CD4-positive, CD25-positive, alpha-beta regulatory T cell (primary cell): Measurements from ENCODE around the gene GAST. TPM values are rescaled to one million over a fixed set of nuclear protein-coding genes. Genes with fewer than 3 reads are reported as not detected.
"Not testable (repeated sequence)": the region's sequence is repeated elsewhere in the genome, so short reads cannot be mapped to it uniquely, and the experiment has no call there.

ENCODE experiments used
- ATAC-seq, 2 donors: fragments of 150-1000 bp; cut with Tn5 transposase; one replicate each; pipeline ENCODE4 v1.10.0; 2021; ENCODE audit warnings: low read depth in 2 of 2, moderate number of reproducible peaks in 2 of 2, moderate library complexity in 1 of 2
- DNase-seq, 3 donors: peaks; one replicate each; pipeline versions ENCODE4 v3.0.0 to v3.0.0-alpha.2; 2012 to 2022; ENCODE audit warnings: mixed read lengths in 1 of 3
- H3K27ac ChIP-seq: one replicate; pipeline ENCODE4 v1.7.0; 2013; ENCODE audit warnings: mild to moderate bottlenecking, low read length; ENCODE audit not compliant: insufficient read depth, poor library complexity, severe bottlenecking
- H3K27me3 ChIP-seq: one replicate; pipeline ENCODE4 v1.7.0; 2013; ENCODE audit warnings: low read length; ENCODE audit not compliant: control insufficient read depth, insufficient read depth
- H3K36me3 ChIP-seq: one replicate; pipeline ENCODE4 v1.7.0; 2013; ENCODE audit warnings: mild to moderate bottlenecking, low read length, moderate library complexity; ENCODE audit not compliant: control insufficient read depth, insufficient read depth
- H3K4me1 ChIP-seq: 2 replicates; pipeline ENCODE4 v1.7.0; 2013; ENCODE audit warnings: mild to moderate bottlenecking, low read length; ENCODE audit not compliant: insufficient read depth, control insufficient read depth, poor library complexity, severe bottlenecking
- H3K4me3 ChIP-seq: one replicate; pipeline ENCODE4 v1.7.0; 2013; ENCODE audit warnings: low read depth, mild to moderate bottlenecking, low read length, moderate library complexity
- H3K9me3 ChIP-seq, 2 experiments: 1 replicate in 1 of 2; 2 replicates in 1 of 2; pipeline ENCODE4 v1.7.0; 2013; ENCODE audit warnings: low read length in 2 of 2, mild to moderate bottlenecking in 1 of 2, moderate library complexity in 1 of 2; ENCODE audit not compliant: control insufficient read depth in 2 of 2
- H3K27ac Mint-ChIP-seq, 3 donors: one replicate each; pipeline ENCODE4 v1.8.0; 2020 to 2022; ENCODE audit warnings: mild to moderate bottlenecking in 3 of 3, mixed read lengths in 3 of 3, moderate library complexity in 2 of 3
- H3K27me3 Mint-ChIP-seq: one replicate; pipeline ENCODE4 v1.8.0; 2022; ENCODE audit warnings: mild to moderate bottlenecking, mixed read lengths
- H3K36me3 Mint-ChIP-seq: one replicate; pipeline ENCODE4 v1.8.0; 2020; ENCODE audit warnings: mixed read lengths
- H3K4me1 Mint-ChIP-seq, 4 donors: one replicate each; pipeline ENCODE4 v1.8.0; 2020 to 2022; ENCODE audit warnings: mixed read lengths in 4 of 4, mild to moderate bottlenecking in 1 of 4
- H3K4me3 Mint-ChIP-seq, 4 donors: one replicate each; pipeline ENCODE4 v1.8.0; 2020 to 2022; ENCODE audit warnings: mild to moderate bottlenecking in 4 of 4, mixed read lengths in 4 of 4, moderate library complexity in 3 of 4
- H3K9me3 Mint-ChIP-seq, 7 donors: one replicate each; pipeline ENCODE4 v1.8.0; 2020 to 2022; ENCODE audit warnings: mixed read lengths in 7 of 7, mild to moderate bottlenecking in 3 of 7, moderate library complexity in 2 of 7
- polyA plus RNA-seq, 4 donors: library from polyadenylated mRNA; unstranded; fragments of 300-500 nt; fragmentation: Illumina TruSeq; gene quantifications; one replicate each; pipeline ENCODE4 v1.2.3, GENCODE V29; 2021
- total RNA-seq: library from RNA; stranded (reverse); gene quantifications from one replicate; pipeline ENCODE4 v1.2.3, GENCODE V29; 2022

GAST gene
- total and polyA plus RNA-seq, 5 donors from 2014 or later: not detected

DNA sequence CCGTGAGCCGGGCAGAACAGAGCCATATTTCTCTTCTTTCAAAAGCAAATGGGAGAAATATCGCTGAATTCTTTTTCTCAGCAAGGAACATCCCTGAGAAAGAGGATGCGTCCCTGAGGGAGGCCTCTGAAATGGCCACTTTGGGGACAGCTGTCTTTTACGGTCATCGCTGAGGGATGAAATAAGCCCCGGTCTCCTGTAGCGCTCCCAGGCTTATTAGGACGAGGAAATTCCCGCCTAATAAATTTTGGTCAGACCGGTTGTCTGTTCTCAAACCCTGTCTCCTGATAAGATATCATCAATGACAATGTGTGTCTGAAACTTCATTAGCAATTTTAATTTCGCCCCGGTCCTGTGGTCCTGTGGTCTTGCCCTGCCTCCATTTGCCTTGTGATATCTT lies 26.4 kb upstream of the GAST start:
- ATAC-seq, H3K27me3 ChIP-seq, H3K9me3 ChIP-seq, H3K27ac Mint-ChIP-seq, H3K27ac ChIP-seq, DNase-seq, H3K4me3 Mint-ChIP-seq, H3K9me3 Mint-ChIP-seq, H3K4me3 ChIP-seq: not testable (repeated sequence)
- Mint-ChIP-seq H3K27me3 (peaks cover 25% of the 10 kb centered on the region), H3K4me1 (peaks cover 4 to 24% (median 13%) of the 10 kb centered on the region in 4 donors), H3K36me3 (peaks cover 13% of the 10 kb centered on the region)
- peaks cover 21% of the 10 kb centered on the region for H3K4me1 ChIP-seq
- peaks cover 14% of the 10 kb centered on the region for H3K36me3 ChIP-seq

DNA sequence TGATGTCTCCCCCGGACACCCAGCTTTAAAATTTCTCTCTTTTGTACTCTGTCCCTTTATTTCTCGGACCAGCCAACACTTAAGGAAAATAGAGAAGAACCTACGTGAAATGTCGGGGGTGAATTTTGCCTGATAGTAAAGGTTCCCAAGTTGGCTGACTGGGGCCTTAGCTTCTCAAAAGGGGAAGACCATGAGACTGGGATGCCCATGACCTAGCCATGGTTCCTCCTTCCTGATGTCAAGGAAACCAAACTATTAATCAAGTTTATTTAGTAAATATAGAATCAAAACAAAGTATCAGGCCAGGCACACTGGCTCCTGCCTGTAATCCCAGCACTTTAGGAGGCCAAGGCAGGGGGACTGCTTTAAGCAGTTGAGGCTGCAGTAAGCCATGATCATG lies 25.9 kb upstream of the GAST start:
- peak overlapping the region in 1 of 3 donors; percentile 63 for H3K27ac Mint-ChIP-seq
- peaks cover 28% of the 10 kb centered on the region for H3K27me3 Mint-ChIP-seq
- H3K4me1 Mint-ChIP-seq: peaks cover 4 to 29% (median 18%) of the 10 kb centered on the region in 4 donors
- Histone ChIP-seq H3K4me1 (peaks cover 26% of the 10 kb centered on the region), H3K4me3 (no peak overlapping the region), H3K9me3 (no peaks in the 10 kb centered on the region), H3K27me3 (no peaks in the 10 kb centered on the region), H3K27ac (no peak overlapping the region), H3K36me3 (peaks cover 19% of the 10 kb centered on the region)
- DNase-seq: no peak
- ATAC-seq: no peak
- peaks cover 18% of the 10 kb centered on the region for H3K36me3 Mint-ChIP-seq
- H3K9me3 Mint-ChIP-seq: peaks cover 0 to 3% (median 0%) of the 10 kb centered on the region in 7 donors
- H3K4me3 Mint-ChIP-seq: no peak overlapping the region

DNA sequence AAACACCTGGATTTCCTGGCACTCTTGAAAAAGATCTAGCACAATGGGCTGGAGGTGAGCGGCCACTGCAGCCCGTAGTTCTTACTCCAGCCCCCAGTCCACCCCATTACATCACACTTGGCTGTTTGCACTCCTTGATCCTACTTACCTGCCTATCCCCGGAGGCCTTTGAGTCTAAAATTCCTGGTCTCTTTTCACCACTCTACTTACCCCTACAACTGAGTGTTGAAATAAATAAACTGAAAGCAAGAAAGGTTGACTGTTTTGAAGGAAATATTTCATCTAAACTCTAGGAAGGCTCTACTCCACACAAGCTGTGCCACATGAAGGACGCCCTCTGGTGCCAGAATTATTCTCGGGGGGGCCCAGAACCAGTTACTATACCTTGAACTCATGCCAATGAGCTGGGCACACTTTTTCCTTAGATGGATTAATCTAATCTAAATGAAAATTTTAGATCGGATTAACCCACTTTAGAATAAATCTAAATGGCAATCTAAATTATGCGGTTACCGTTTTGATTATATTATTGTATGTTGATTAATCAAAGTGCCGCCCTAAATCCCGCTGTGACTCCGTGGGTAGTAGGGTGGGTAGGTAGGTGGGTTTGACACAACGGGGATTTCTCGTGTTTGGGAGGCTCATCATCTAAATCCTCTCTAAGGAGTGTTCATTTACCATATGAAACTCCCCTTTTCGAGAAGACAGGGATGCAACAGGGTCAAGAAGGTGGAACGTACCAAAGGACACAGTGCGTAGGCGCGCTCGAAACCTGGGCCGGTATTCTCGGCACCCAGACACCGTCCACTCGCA lies 24.1 kb upstream of the GAST start:
- peak in 2 of 3 donors; percentile 46 to 79 for DNase-seq
- no peaks in the 10 kb centered on the region for H3K9me3 ChIP-seq
- no peaks in the 10 kb centered on the region for H3K27me3 ChIP-seq
- Mint-ChIP-seq H3K36me3 (peaks cover 36% of the 10 kb centered on the region), H3K4me3 (peak overlapping the region; percentile 97 to 100 (median 98)), H3K27me3 (peaks cover 24% of the 10 kb centered on the region), H3K27ac (peak overlapping the region; percentile 98 to 100 (median 99)), H3K9me3 (no peaks in the 10 kb centered on the region), H3K4me1 (peaks cover 15 to 44% (median 30%) of the 10 kb centered on the region in 4 donors)
- peak overlapping the region; percentile 100 for H3K27ac ChIP-seq
- peak overlapping the region; percentile 90 for H3K4me3 ChIP-seq
- peak; percentile 1 to 2 for ATAC-seq
- peaks cover 37% of the 10 kb centered on the region for H3K36me3 ChIP-seq
- peaks cover 30% of the 10 kb centered on the region for H3K4me1 ChIP-seq

DNA sequence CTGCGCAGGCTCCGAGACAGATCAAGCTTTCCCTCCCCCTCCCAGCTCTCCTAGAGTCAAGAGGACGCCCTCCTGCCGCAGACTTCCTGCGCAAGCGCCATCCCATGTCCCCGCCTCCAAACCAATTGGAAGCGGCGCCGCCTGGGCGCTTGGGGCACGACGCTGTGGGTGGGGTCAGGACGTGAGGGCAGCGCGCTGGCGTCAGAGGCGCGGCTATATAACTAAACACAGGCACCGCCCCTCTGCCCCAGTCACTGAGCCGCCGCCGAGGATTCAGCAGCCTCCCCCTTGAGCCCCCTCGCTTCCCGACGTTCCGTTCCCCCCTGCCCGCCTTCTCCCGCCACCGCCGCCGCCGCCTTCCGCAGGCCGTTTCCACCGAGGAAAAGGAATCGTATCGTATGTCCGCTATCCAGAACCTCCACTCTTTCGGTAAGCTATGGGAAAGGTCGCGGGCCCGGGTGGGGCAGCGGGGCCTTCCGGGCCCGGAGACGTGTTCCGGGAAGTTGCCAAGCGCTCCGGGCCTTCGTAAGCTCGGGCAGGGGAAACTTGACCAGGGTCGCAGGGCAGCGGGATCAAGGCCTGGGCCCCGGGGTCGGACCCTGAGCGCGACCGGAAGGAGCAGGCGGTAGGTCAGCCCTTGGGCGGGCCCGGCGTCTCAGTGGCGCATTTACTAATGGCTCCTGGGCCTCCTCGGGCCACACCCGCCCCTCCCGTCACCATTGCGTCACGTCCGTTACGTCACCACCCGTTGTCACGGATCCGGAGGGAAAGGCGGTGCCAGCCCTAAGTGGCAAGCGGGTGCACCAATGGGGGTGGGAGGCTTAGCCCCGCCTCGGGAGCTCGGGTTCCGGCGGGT lies 23.3 kb upstream of the GAST start, which contains the start of gene EIF1:
Gene EIF1 (plus strand): TSS at position 245 of the 856 bp plus-strand sequence. CDS start 154 bp downstream, at position 399.
- peaks cover 15 to 44% (median 32%) of the 10 kb centered on the region in 4 donors for H3K4me1 Mint-ChIP-seq
- peak within 1 kb of the TSS; percentile 97 to 100 (median 98) for H3K4me3 Mint-ChIP-seq
- peaks cover 24% of the 10 kb centered on the region for H3K27me3 Mint-ChIP-seq
- Histone ChIP-seq H3K4me1 (peaks cover 30% of the 10 kb centered on the region), H3K4me3 (peak within 1 kb of the TSS; percentile 98), H3K36me3 (peaks cover 43% of the 10 kb centered on the region), H3K27me3 (no peaks in the 10 kb centered on the region), H3K9me3 (no peaks in the 10 kb centered on the region), H3K27ac (peak within 1 kb of the TSS; percentile 100)
- ATAC-seq: peak; percentile 75 to 80
- peak; percentile 99 to 100 (median 100) for DNase-seq
- no peaks in the 10 kb centered on the region for H3K9me3 Mint-ChIP-seq
- peaks cover 37% of the 10 kb centered on the region for H3K36me3 Mint-ChIP-seq
- peak within 1 kb of the TSS; percentile 98 to 100 (median 99) for H3K27ac Mint-ChIP-seq

DNA sequence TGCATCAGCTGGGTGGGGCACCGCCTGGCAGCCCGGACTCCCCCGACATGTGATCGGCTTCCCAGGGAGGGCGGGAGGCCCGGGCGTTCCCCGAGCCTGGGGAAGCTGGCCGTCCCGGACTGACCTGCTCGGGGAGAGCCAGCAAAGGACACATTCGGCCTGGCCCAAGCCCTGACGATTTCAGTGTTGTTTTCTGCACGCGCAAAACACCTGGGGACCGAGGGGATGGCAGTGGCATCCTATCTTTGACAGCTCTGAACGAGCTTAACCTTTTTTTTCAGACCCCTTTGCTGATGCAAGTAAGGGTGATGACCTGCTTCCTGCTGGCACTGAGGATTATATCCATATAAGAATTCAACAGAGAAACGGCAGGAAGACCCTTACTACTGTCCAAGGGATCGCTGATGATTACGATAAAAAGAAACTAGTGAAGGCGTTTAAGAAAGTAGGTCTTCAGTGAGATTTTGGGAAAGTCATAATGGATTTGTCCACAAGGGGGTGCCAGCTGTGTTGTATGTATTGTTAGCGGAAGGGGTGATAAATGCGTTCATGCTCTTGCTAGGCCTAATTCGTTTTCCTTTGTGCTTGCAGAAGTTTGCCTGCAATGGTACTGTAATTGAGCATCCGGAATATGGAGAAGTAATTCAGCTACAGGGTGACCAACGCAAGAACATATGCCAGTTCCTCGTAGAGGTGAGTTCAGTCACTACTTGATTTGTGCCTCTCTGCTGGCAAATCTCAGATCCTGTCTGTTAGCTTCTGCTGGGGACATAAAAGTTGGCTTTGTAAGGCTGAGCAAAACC lies 22.4 kb upstream of the GAST start:
- Mint-ChIP-seq H3K36me3 (peaks cover 41% of the 10 kb centered on the region), H3K27me3 (peaks cover 19% of the 10 kb centered on the region), H3K27ac (peak overlapping the region; percentile 98 to 100 (median 99)), H3K9me3 (no peaks in the 10 kb centered on the region), H3K4me1 (peaks cover 15 to 44% (median 33%) of the 10 kb centered on the region in 4 donors), H3K4me3 (peak overlapping the region; percentile 97 to 100 (median 98))
- ATAC-seq: no peak
- Histone ChIP-seq H3K4me1 (peaks cover 30% of the 10 kb centered on the region), H3K36me3 (peaks cover 49% of the 10 kb centered on the region), H3K27ac (peak overlapping the region; percentile 100), H3K9me3 (no peaks in the 10 kb centered on the region), H3K27me3 (no peaks in the 10 kb centered on the region), H3K4me3 (peak overlapping the region; percentile 98)
- DNase-seq: peak; percentile 43 to 80 (median 68)

DNA sequence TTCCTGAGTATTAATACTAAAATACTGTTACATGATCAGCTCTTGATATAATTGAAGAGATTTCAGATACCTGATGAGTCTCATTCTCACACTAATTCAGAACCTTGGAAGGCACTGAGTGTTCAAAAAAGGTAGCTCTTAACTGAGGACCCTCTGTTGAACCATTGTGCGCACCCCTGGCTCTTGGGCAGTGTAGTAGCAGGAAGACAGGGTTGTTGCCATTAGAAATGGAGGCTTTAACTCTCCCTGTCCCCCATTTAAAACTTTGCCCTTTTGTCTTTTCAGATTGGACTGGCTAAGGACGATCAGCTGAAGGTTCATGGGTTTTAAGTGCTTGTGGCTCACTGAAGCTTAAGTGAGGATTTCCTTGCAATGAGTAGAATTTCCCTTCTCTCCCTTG lies 21.6 kb upstream of the GAST start:
- Histone ChIP-seq H3K4me1 (peaks cover 30% of the 10 kb centered on the region), H3K27ac (peak overlapping the region; percentile 100), H3K27me3 (no peaks in the 10 kb centered on the region), H3K36me3 (peaks cover 56% of the 10 kb centered on the region), H3K4me3 (peak overlapping the region; percentile 98), H3K9me3 (no peaks in the 10 kb centered on the region)
- Mint-ChIP-seq H3K4me1 (peaks cover 15 to 47% (median 33%) of the 10 kb centered on the region in 4 donors), H3K9me3 (no peaks in the 10 kb centered on the region), H3K27me3 (peaks cover 19% of the 10 kb centered on the region), H3K4me3 (peak overlapping the region; percentile 97 to 100 (median 98)), H3K27ac (peak overlapping the region in 1 of 3 donors; percentile 98), H3K36me3 (peaks cover 44% of the 10 kb centered on the region)
- ATAC-seq (no peak), DNase-seq (no peak)
